Measurements from ENCODE around the gene LY6G6F. TPM values are rescaled to one million over a fixed set of nuclear protein-coding genes. Genes with fewer than 3 reads are reported as not detected.

Gene LY6G6F
- total and polyA plus RNA-seq, 2 of the 13 experiments (the other 11 are each of a cell fraction or from before 2014, with no cell fraction given) = not detected

DNA sequence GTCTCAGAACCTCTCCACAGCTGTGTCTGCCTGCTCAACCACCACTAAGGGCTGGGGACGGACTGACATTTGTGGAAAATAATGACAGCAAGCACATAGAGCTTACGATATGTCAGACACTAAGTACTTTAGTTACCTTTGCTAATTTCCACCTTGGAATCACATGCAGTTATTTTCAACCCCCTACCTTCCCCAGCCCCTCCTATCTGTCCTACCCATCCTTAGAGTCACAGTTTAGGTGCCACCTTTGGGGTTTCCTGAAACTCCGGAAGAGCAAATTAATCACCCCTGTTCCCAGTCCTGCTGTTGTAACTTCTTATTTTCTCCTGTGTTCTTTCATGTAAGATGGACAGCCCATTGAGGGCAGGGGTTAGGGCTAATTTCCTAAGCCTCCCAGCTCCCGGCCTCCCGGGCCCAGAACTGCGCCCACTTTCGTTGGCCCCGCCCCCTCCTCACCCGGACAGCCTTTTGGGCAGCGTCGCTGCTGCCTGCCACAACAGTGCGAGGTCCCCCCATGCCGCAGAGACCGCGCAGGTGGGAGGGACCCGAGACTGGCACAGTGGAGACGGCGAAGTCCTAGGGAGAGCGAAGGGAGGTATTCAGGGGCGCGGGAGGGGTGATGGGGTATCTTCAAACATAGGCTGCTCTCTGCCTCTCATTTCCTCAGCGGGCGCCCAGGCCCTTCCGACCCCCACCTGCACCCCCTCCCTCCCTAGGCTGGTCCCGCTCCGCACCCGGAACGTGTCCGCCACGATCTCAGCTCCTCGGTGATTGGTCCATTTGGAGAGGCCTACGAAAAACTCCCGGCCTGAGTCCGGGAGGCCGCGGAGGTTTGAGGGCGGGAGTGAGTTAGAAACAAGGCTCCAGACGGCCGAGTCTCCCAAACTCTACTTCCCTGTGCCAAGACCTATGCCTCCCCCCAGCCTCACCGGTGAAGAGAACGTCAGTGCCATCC, 21.3 kb downstream of the LY6G6F start (continued):
- TF ChIP-seq, protein P1, sequence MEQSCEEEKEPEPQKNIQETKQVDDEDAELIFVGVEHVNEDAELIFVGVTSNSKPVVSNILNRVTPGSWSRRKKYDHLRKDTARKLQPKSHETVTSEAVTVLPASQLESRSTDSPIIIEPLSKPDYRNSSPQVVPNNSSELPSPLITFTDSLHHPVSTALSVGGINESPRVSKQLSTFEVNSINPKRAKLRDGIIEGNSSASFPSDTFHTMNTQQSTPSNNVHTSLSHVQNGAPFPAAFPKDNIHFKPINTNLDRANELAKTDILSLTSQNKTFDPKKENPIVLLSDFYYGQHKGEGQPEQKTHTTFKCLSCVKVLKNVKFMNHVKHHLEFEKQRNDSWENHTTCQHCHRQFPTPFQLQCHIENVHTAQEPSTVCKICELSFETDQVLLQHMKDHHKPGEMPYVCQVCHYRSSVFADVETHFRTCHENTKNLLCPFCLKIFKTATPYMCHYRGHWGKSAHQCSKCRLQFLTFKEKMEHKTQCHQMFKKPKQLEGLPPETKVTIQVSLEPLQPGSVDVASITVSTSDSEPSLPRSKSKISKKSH (CRISPR knock-in tag; IDR thresholded peaks at IDR 0.05; ENCODE audit: borderline replicate concordance) = no peak
- TF ChIP-seq, protein P2, sequence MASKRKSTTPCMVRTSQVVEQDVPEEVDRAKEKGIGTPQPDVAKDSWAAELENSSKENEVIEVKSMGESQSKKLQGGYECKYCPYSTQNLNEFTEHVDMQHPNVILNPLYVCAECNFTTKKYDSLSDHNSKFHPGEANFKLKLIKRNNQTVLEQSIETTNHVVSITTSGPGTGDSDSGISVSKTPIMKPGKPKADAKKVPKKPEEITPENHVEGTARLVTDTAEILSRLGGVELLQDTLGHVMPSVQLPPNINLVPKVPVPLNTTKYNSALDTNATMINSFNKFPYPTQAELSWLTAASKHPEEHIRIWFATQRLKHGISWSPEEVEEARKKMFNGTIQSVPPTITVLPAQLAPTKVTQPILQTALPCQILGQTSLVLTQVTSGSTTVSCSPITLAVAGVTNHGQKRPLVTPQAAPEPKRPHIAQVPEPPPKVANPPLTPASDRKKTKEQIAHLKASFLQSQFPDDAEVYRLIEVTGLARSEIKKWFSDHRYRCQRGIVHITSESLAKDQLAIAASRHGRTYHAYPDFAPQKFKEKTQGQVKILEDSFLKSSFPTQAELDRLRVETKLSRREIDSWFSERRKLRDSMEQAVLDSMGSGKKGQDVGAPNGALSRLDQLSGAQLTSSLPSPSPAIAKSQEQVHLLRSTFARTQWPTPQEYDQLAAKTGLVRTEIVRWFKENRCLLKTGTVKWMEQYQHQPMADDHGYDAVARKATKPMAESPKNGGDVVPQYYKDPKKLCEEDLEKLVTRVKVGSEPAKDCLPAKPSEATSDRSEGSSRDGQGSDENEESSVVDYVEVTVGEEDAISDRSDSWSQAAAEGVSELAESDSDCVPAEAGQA (IDR thresholded peaks at IDR 0.05; ENCODE audit: low read depth) = no peak
- TF ChIP-seq, protein P2 (CRISPR knock-in tag; IDR thresholded peaks at IDR 0.05; ENCODE audit: borderline replicate concordance) = no peak
- no peak for TF ChIP-seq NFE2L1 (CRISPR knock-in tag; IDR thresholded peaks at IDR 0.05; ENCODE audit: borderline replicate concordance)
- TF ChIP-seq CAMTA2 (CRISPR knock-in tag; IDR thresholded peaks at IDR 0.05; ENCODE audit: borderline replicate concordance) = no peak
- no peak for TF ChIP-seq BORCS8-MEF2B (CRISPR knock-in tag; IDR thresholded peaks at IDR 0.05)
- no peak for TF ChIP-seq ZNF235 (CRISPR knock-in tag; IDR thresholded peaks at IDR 0.05; ENCODE audit: borderline replicate concordance)
- no peak for TF ChIP-seq RBM39 (IDR thresholded peaks at IDR 0.05; ENCODE audit: low read depth, low read length, poor library complexity, severe bottlenecking)
- no peak for TF ChIP-seq GTF3A (CRISPR knock-in tag; conservative IDR thresholded peaks at IDR 0.05)
- TF ChIP-seq ZNF432 (CRISPR knock-in tag; IDR thresholded peaks at IDR 0.05; ENCODE audit: borderline replicate concordance) = no peak
- TF ChIP-seq, protein P3, sequence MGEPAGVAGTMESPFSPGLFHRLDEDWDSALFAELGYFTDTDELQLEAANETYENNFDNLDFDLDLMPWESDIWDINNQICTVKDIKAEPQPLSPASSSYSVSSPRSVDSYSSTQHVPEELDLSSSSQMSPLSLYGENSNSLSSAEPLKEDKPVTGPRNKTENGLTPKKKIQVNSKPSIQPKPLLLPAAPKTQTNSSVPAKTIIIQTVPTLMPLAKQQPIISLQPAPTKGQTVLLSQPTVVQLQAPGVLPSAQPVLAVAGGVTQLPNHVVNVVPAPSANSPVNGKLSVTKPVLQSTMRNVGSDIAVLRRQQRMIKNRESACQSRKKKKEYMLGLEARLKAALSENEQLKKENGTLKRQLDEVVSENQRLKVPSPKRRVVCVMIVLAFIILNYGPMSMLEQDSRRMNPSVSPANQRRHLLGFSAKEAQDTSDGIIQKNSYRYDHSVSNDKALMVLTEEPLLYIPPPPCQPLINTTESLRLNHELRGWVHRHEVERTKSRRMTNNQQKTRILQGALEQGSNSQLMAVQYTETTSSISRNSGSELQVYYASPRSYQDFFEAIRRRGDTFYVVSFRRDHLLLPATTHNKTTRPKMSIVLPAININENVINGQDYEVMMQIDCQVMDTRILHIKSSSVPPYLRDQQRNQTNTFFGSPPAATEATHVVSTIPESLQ (CRISPR knock-in tag; conservative IDR thresholded peaks at IDR 0.05) = no peak
- no peak for TF ChIP-seq MEF2D (CRISPR knock-in tag; IDR thresholded peaks at IDR 0.05)
- TF ChIP-seq EZH2 (conservative IDR thresholded peaks at IDR 0.05; ENCODE audit: low read depth, low read length) = no peak
